Right lobe of liver (tissue), 6 donors: ENCODE results near the gene CA9. TPM values are rescaled to one million over a fixed set of nuclear protein-coding genes. Genes with fewer than 3 reads are reported as not detected.

Experiments used
- ATAC-seq, 4 donors: fragments of 200-7000 bp; cut with Tn5 transposase; one replicate each; pipeline ENCODE4 v1.9.1; 2020; ENCODE audit warnings: mild to moderate bottlenecking in 4 of 4, moderate library complexity in 4 of 4
- DNase-seq, 3 donors: peaks; one replicate each; pipeline ENCODE4 v3.0.0-alpha.2; 2020
- H3K27ac ChIP-seq, 3 donors: fragments of 200-600 bp; one replicate each; pipeline ENCODE4 v1.8.0; 2022
- H3K27me3 ChIP-seq, 2 donors: fragments of 200-600 bp; one replicate each; pipeline ENCODE4 v1.8.0; 2022
- H3K36me3 ChIP-seq, 4 donors: fragments of 200-600 bp; sonication (generic) in 1 of 4; one replicate each; pipeline versions ENCODE4 v1.5.1 to v1.8.0; 2017 to 2022; ENCODE audit warnings: control low read depth in 1 of 4
- H3K4me1 ChIP-seq, 4 donors: fragments of 200-600 bp; sonication (generic) in 1 of 4; one replicate each; pipeline versions ENCODE4 v1.5.1 to v1.8.0; 2017 to 2022; ENCODE audit warnings: control low read depth in 1 of 4
- H3K4me3 ChIP-seq, 3 donors: fragments of 200-600 bp; one replicate each; pipeline ENCODE4 v1.8.0; 2022
- H3K9me3 ChIP-seq, 4 donors: fragments of 200-600 bp; sonication (generic) in 1 of 4; one replicate each; pipeline versions ENCODE4 v1.5.1 to v1.8.0; 2017 to 2022; ENCODE audit warnings: control low read depth in 1 of 4
- CTCF ChIP-seq, 4 donors: fragments of 200-600 bp in 3 of 4; fragments of 450-650 bp in 1 of 4; IDR thresholded peaks; one replicate each; pipeline versions ENCODE4 v1.5.1 to v1.8.0; 2016 to 2022; ENCODE audit warnings: antibody characterized with exemption in 4 of 4, mild to moderate bottlenecking in 2 of 4
- POLR2A ChIP-seq: fragments of 450-650 bp; IDR thresholded peaks from one replicate; pipeline ENCODE4 v1.6.1; 2017; ENCODE audit warnings: antibody characterized with exemption, mild to moderate bottlenecking
- WGBS: methylation state at CpG from one replicate; pipeline ENCODE4 v1.1.6; 2018; ENCODE audit warnings: low coverage, low lambda C conversion rate; ENCODE audit not compliant: insufficient coverage; ENCODE audit errors: missing lambda C conversion rate; 5-methylcytosine and 5-hydroxymethylcytosine counted together
- intact Hi-C, 2 donors: fragments of 100-400 bp; cut with DNase I; formaldehyde crosslinking; loops; one replicate each; pipeline versions ENCODE4 v1.11.2 to v1.14.1; 2022
- total RNA-seq, 6 experiments: library from RNA; depleted of rRNA in 2 of 6; stranded (reverse); fragments of >200 nt in 2 of 6; fragmentation: NEBNext Ultra II Directional in 3 of 6; extraction: Animal tissue kit (Norgen Biotek cat#: 25700) in 3 of 6; gene quantifications; one replicate each; pipeline versions ENCODE4 v1.1.0 to v1.2.4, GENCODE V29; 2016 to 2023
- donor health status: DM: no; HTN: yes; CAD: no.
- donor health status: DM: no; HTN: no; CAD: no.
- donor health status: DM: no; HTN: no; CAD: no.
- donor health status: DM: no; HTN: yes; CAD: no.
- donor health status: DM: no; HTN: yes; CAD: no.

Gene CA9
- total RNA-seq, 6 experiments from 2014 or later: 0.64 to 1.6 (median 0.93) TPM; not detected in 1

- no peak overlapping the region for H3K4me3 ChIP-seq
- no peaks in the 10 kb centered on the region for H3K4me1 ChIP-seq
- DNase-seq (no peak), ATAC-seq (no peak)
- 93% methylated on average over 2 of the region's 3 CpGs for WGBS
- H3K27ac ChIP-seq: no peak overlapping the region
- H3K27me3 ChIP-seq: no peaks in the 10 kb centered on the region
- TF ChIP-seq CTCF (IDR thresholded peaks at IDR 0.05) (no peak), POLR2A (no peak)
- intact Hi-C loops: no loop called here
- H3K9me3 ChIP-seq: no peaks in the 10 kb centered on the region
- peaks cover 47 to 98% (median 72%) of the 10 kb centered on the region in 4 donors for H3K36me3 ChIP-seq
These were observed 39.9 kb downstream of the CA9 start for GRCh38 chr9:35713578-35713977.

GRCh38 chr9:35714123-35714522 is 40.4 kb downstream of the CA9 start:
- Histone ChIP-seq H3K27ac (no peak overlapping the region), H3K36me3 (peaks cover 51 to 98% (median 73%) of the 10 kb centered on the region in 4 donors), H3K9me3 (no peaks in the 10 kb centered on the region), H3K4me3 (no peak overlapping the region), H3K4me1 (no peaks in the 10 kb centered on the region), H3K27me3 (no peaks in the 10 kb centered on the region)
- ATAC-seq (peak in 3 of 4 donors; percentile 24 to 57 (median 41)), DNase-seq (no peak)
- no CpG with 5 or more reads among the region's 6 CpGs for WGBS
- intact Hi-C loops: no loop called here
- no peak for TF ChIP-seq CTCF (IDR thresholded peaks at IDR 0.05)

- WGBS: 100% methylated on average over 6 of the region's 13 CpGs
- Histone ChIP-seq H3K9me3 (no peaks in the 10 kb centered on the region), H3K4me1 (no peaks in the 10 kb centered on the region), H3K4me3 (no peak overlapping the region), H3K27me3 (no peaks in the 10 kb centered on the region), H3K27ac (no peak overlapping the region), H3K36me3 (peaks cover 57 to 100% (median 77%) of the 10 kb centered on the region in 4 donors)
- intact Hi-C loops: no loop called here
- DNase-seq (no peak), ATAC-seq (peak in 1 of 4 donors; percentile 3)
- TF ChIP-seq CTCF (IDR thresholded peaks at IDR 0.05) (no peak), POLR2A (no peak)
These were observed 41.0 kb downstream of the CA9 start for GRCh38 chr9:35714579-35715252.

- TF ChIP-seq POLR2A: no peak
- TF ChIP-seq CTCF (IDR thresholded peaks at IDR 0.05): no peak
- intact Hi-C loops: no loop called here
- Histone ChIP-seq H3K27ac (no peak overlapping the region), H3K36me3 (peaks cover 66 to 100% (median 83%) of the 10 kb centered on the region in 4 donors), H3K4me1 (no peaks in the 10 kb centered on the region), H3K9me3 (no peaks in the 10 kb centered on the region), H3K4me3 (no peak overlapping the region), H3K27me3 (no peaks in the 10 kb centered on the region)
- ATAC-seq (no peak), DNase-seq (no peak)
- WGBS: 50% methylated on average over 1 of the region's 4 CpGs
These were observed 42.5 kb downstream of the CA9 start for GRCh38 chr9:35716230-35716629.
